ENCODE measurements around the gene EDEM1.
A peak's percentile ranks its signal among the peaks of the same experiment; 100 is the strongest.
"Not testable (repeated sequence)": the region's sequence is repeated elsewhere in the genome, so short reads cannot be mapped to it uniquely, and the experiment has no call there.

The EDEM1 gene

DNA sequence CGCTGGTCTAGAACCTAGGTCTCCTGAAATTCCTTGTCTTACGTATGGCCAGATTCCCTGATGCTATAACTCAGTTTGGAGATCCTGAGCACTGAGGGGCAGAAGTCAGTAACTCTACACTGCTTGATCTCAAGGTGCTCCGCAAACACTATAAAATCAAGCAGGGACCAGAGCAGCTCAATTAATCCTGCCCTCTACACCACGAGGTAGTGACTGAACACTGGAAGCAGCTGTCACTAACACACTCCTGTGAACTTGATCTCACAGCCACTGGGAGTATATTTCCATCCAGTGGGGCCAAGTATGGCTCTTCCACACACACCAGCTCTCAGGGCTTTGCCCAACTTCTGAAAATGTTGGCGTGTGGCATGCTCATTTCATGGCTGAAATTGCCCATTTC is 51.0 kb downstream of the EDEM1 start:
- no peak for DNase-seq

DNA sequence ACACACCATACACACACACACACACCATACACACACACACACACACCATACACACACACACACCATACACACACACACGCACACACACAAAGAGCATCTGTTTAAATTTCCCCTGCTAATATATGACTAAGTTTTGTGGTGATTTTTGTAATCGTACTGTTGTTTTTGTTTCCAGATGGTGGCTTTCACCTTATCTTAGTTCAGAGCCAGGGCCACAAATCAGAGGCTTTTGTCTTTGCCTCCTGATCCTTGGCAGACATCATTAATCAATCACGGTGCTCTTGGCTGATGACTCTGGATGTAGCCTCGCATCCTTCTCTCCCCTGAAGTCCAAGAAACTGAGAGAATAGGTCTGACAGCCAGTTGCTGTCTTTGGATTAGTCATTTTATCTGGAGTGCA is 52.1 kb downstream of the EDEM1 start:
- DNase-seq, result peak; percentile 94

DNA sequence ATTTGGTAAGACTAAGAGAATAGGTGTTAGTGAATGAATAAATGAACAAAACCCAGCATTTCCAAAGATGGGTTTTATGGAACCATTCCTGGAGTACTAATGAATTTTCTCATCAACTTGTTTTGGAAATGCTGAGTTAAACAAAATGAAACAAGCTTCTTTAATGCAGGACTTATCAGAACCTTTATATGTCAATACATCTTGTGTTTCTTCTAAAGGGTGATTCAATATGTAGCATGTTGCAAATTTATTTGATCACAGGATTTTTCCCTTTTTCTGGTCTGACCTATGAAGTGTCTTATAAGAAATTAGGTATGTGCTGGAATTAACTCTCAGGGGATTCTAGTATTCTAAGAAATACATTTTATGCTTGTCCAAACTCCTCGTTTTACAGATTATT is 53.2 kb downstream of the EDEM1 start:
- no peak for DNase-seq

- not testable (repeated sequence) for DNase-seq
Observed at GRCh38 chr3:5242785-5243184, 55.3 kb downstream of the EDEM1 start.

DNA sequence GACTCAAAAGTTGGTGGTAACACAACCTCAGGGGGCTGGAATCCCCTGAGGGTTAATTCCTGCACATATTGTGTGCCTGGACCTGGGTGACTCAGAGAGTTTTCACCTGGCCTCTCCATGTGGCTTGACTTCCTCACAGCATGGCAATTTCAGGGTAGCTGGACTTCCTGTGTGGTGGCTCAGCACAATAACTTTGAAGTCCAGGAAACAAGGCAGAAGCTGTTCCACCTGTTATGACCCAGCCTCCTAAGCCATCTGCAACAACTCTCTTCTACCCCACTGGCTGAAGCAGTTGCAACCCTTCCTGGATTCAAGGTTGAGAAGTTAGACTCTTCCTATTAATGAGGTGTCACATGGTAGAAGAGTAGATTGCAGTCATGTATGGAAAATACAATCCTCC is 58.4 kb downstream of the EDEM1 start:
- no peak for DNase-seq

- no peak for DNase-seq
Observed at GRCh38 chr3:5248822-5249221, 61.3 kb downstream of the EDEM1 start.

GRCh38 chr3:5250467-5251195 is 63.1 kb downstream of the EDEM1 start:
- no peak for DNase-seq

DNA sequence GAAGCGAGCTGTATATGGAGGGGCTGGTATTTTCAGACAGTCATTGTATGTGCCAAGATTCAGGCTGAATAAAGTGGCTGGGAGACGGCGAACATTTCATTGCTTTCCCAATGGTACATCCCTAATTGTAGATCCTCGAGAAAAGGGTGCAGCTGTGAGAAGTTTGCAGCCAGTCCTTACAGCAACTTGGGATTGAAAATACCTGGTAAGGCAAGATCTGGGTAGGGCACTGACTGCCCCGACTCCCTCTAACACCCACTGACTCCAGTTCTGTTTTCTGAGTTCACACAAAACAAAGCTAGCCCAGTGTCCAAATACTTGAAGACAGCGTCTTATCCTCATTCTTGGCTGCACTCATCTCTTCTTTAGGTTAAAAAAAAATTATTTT is 63.7 kb downstream of the EDEM1 start:
- DNase-seq, result no peak

GRCh38 chr3:5252131-5252530 is 64.6 kb downstream of the EDEM1 start:
- DNase-seq, result no peak

DNA sequence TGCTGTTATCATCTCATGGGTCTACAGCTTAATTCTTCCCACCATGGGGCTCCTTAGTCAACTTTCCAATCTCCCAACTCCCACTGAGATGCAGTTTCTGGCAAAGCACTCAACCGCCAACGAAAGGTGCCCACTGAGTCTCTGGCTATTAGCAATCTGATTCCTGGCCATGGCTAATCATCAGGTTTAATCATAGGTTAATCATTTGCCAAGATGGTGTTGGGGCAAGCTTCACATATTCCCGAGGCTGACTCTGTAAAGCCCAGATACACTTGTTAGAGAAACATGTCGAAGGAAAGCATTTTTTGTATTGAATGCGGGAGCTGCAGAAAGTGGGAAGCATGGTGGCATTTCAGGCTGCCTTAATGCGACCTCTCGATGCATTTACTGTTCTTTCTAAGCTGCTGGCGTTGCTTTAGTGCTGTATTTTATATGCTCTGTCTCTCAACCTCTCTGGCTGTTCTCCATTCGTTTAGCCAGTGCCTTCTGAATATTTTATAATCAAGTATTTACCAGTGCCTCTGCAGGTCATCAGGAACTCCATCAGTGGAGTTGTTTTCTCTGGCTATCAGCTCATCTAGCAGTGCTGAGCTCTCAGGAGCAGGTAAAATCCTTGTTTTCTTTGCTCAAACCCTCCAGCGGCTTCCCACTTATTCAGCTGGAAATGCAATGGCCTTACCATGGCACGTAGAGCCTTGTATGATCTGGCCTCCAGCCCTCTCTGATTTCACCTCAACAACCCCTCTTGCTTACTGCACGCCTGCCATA is 67.0 kb downstream of the EDEM1 start:
- peak; percentile 48 for DNase-seq

DNA sequence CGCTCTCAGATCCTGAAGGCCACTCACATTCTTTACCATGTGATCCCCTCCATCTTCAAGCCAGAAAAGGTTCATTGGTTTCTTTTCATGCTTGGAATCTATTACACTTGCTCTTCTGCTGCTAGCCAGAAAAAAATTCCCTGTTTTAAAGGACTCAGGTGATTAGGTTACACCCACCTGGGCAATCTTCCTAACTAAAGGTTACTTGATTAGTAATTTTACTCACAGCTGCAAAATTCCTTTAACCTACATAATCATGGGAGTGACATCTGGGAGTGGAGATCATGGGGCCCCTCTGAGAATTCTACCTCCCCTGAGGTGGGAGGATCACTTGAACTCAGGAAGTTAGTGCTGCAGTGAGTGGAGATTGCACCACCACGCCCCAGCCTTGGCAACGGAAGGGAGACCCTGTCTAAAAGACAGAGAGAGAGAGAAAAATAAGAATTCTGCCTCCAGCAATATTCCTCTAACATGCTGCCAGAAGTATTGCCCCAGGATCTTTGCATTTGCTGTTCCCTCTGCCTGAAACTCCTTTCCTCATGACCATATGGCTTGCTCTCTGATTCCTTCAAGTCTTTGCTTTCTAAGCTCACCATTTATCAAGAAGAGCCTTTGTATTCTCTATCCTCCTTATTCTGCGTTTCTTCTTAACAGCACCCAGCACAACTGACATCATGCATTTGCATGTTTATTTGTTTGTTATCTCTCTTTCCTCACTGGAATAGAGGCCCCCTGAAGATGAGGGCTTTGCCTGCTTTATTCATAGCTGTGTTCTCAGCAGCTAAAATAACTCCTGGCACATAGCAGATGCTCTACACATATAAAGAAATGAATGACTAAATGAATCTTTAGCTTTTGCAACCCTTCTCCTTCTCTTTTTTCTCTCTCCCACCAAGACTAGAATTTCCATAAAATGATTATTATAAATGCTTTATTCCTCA is 68.2 kb downstream of the EDEM1 start:
- no peak for DNase-seq

DNA sequence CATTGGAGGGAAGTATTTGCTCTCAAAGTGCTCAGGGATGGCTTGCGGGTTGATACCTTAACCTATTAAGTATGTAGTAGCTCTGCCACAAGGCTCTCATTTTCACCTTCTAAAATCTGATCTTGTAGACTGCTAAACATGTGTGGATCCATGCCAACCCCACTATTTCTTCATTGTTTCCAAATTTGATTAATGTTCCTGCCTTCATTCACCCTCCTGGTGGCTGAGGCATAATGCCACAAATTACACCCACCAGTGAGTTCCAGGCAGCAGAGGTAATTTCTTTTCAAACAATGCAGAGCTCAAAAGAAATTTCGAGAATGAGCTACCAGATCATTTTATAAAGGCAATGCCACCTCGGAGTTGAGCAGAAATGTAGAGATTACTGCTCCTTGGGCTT is 71.0 kb downstream of the EDEM1 start:
- no peak for DNase-seq

DNA sequence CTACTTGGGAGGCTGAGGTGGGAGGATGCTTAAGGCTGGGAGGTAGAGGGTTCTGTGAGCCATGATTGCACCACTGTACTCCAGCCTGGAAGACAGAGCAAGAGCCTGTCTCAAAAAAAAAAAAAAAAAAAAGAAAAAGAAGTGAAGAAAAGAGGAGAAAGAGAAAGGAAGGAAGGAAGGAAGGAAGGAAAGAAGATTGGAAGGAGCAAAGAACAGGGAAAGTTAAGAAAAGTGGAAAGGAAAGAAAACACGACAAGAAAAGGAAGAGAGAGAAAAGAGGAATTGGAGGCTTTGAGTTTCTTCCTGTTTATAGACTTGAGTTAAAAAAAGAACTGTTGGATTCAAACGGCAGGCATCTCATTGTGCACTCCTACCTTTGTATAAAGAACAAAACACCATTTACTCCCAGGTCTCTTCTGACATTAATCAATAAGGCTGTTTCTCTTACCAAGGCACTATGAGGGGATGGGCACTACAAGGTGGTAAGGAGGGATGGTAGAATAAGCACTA is 73.5 kb downstream of the EDEM1 start:
- DNase-seq, result no peak

GRCh38 chr3:5262507-5262906 is 75.0 kb downstream of the EDEM1 start:
- no peak for DNase-seq

GRCh38 chr3:5264093-5264600 is 76.6 kb downstream of the EDEM1 start:
- DNase-seq, result peak; percentile 64

DNA sequence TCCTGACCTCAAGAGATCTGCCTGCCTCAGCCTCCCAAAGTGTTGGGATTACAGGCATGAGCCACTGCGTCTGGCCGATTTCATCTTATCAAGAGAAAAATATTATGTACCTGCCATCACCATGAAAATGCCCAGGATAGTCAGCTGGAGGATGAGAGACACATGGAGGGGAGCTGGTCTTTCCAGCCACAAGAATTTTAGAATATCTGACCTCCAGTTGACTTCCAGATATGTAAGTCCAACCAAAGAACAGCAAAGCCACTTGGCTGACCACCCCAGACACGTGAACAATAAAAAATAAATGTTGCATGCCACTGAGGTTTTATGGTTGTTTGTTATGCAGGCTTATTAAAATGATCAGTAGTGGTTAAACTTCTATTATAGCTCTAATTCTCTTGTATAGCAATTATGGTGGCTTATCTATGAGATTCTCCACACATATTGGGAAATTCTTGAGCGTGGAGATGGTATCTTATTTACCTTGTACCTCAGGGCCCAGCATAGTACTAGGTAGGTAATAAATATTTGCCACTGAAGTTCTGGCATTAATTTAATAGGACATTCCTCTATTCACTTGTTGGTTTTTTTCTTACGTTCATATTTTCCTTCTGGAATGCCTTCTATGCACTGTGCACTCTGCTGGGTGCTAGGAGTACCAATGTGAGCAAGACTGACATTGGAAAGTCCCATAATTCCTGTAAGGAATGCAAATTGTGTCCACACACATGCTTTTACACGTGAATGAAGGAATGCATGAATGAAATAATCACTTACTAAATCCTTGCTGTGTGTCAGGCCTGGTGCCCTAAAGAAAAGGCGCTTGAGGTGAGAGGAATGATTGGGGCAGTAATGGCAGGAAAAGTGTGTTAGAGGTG is 77.6 kb downstream of the EDEM1 start:
- no peak for DNase-seq

GRCh38 chr3:5267252-5267651 is 79.7 kb downstream of the EDEM1 start:
- DNase-seq, result no peak

DNA sequence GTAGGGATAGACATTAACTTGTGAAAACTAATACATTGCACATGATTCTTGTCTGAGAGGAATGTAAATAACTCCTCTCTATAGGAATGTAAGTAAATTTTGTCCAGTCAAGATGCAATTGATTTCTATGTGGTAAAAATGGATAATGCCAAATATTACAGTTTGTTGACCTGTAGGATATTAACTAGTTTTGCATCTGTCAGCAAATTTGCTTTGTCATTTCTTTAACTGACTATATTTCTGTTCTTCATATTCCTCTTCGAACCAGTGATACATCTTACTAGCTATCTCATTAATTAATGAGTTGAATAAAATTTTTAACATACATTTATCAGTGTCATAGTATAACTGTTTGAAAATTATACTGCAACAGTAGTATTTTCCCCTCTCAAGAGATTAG is 80.4 kb downstream of the EDEM1 start:
- no peak for DNase-seq

Data from kidney glomerular epithelial cell (primary cell).